DND-41 (cell line): Measurements from ENCODE around the gene SLC46A2.

Experiments
- EZH2 ChIP-seq: IDR thresholded peaks from 3 replicates; pipeline ENCODE4 v1.6.1; 2012; ENCODE audit warnings: borderline replicate concordance, low read depth, mild to moderate bottlenecking, moderate library complexity, low read length, inconsistent platforms; ENCODE audit not compliant: severe bottlenecking
- TF ChIP-seq, protein P1 (sequence below): IDR thresholded peaks from 2 replicates; pipeline ENCODE4 v1.5.1; 2012; ENCODE audit warnings: borderline replicate concordance, low read length, moderate library complexity, mild to moderate bottlenecking; ENCODE audit not compliant: poor library complexity, severe bottlenecking; ENCODE audit errors: extremely low read depth

DNA sequence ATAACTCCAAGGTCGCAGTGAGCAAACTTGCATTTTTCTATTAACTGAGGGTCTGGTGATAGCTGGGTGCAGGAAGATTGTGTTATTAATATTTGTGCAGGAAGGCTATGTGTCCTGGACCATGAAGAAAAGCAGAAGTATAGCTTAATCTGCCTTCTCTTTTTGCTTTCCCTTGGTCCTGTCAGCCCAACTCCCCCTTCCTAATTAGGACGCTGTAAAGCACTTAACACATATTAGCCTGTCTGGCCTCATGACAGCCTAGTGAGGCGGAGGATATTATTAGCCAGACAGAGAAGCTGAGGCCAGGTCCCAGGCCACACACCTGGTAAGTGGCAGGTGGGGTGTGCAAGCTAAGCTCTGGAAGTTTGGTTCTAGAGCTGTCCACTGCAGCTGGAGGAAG, 29.5 kb downstream of the SLC46A2 start:
- TF ChIP-seq, protein P1, sequence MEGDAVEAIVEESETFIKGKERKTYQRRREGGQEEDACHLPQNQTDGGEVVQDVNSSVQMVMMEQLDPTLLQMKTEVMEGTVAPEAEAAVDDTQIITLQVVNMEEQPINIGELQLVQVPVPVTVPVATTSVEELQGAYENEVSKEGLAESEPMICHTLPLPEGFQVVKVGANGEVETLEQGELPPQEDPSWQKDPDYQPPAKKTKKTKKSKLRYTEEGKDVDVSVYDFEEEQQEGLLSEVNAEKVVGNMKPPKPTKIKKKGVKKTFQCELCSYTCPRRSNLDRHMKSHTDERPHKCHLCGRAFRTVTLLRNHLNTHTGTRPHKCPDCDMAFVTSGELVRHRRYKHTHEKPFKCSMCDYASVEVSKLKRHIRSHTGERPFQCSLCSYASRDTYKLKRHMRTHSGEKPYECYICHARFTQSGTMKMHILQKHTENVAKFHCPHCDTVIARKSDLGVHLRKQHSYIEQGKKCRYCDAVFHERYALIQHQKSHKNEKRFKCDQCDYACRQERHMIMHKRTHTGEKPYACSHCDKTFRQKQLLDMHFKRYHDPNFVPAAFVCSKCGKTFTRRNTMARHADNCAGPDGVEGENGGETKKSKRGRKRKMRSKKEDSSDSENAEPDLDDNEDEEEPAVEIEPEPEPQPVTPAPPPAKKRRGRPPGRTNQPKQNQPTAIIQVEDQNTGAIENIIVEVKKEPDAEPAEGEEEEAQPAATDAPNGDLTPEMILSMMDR: no peak
- no peak for TF ChIP-seq EZH2
